Activated naive CD4-positive, alpha-beta T cell treated with anti-CD3 and anti-CD28 coated beads for 36 hours (primary cell): Measurements from ENCODE around the gene DMAC2L. TPM values are rescaled to one million over a fixed set of nuclear protein-coding genes. Genes with fewer than 3 reads are reported as not detected.

Experiments
- CTCF ChIA-PET: fragments of 350-600 bp; sonication (Branson Sonifier 250); formaldehyde crosslinking; loops from one replicate; lab custom pipeline; 2021; ENCODE audit warnings: antibody characterized with exemption; lab: Charles Lee
- DNase-seq: peaks from one replicate; pipeline ENCODE4 v3.0.0-alpha.2; 2020
- H3K27ac Mint-ChIP-seq: one replicate; pipeline ENCODE4 v1.8.0; 2021; ENCODE audit warnings: mild to moderate bottlenecking, mixed read lengths
- H3K27me3 Mint-ChIP-seq: one replicate; pipeline ENCODE4 v1.8.0; 2021; ENCODE audit warnings: low read depth, mixed read lengths
- H3K36me3 Mint-ChIP-seq: one replicate; pipeline ENCODE4 v1.8.0; 2021; ENCODE audit warnings: low read depth, mixed read lengths
- H3K4me1 Mint-ChIP-seq: one replicate; pipeline ENCODE4 v1.8.0; 2021; ENCODE audit warnings: low read depth, mixed read lengths
- H3K4me3 Mint-ChIP-seq: one replicate; pipeline ENCODE4 v1.8.0; 2021; ENCODE audit warnings: mild to moderate bottlenecking, moderate library complexity, mixed read lengths
- H3K9me3 Mint-ChIP-seq: one replicate; pipeline ENCODE4 v1.8.0; 2021; ENCODE audit warnings: mixed read lengths
- intact Hi-C: fragments of 100-400 bp; cut with micrococcal nuclease; formaldehyde crosslinking; loops from one replicate; pipeline ENCODE4 v1.15.1; 2023
- total RNA-seq, 2 experiments: library from RNA; stranded (reverse); gene quantifications; one replicate each; pipeline ENCODE4 v1.2.3, GENCODE V29; 2021

The DMAC2L gene
- total RNA-seq = 10 to 100 TPM; 11.7 to 13.7 TPM

GRCh38 chr14:50311972-50312733 lies at the start of gene DMAC2L, which contains the start of gene L2HGDH:
Gene DMAC2L, plus strand, starts transcription at chr14:50312324. Its CDS starts 9,164 bp downstream, at chr14:50321488.
Gene L2HGDH, minus strand, starts transcription at chr14:50312229. Its CDS starts 79 bp downstream, at chr14:50312150.
- H3K4me1 Mint-ChIP-seq = peaks cover 41% of the 10 kb centered on the region
- peaks cover 18% of the 10 kb centered on the region for H3K36me3 Mint-ChIP-seq
- DNase-seq = peak; percentile 89
- no peaks in the 10 kb centered on the region for H3K27me3 Mint-ChIP-seq
- CTCF ChIA-PET = interaction anchor here (0.6 to 2.7 kb wide), 9 partner anchors 9 to 490 kb away, joined by 3 to 22 read pairs (median 3); partner anchors contain the start of gene MAP4K5
- peak within 1 kb of the TSS; percentile 95 for H3K27ac Mint-ChIP-seq
- intact Hi-C loops = loop anchor here (1.0 to 10.0 kb wide), 17 partner anchors 9 to 933 kb away; partner anchors contain the start of genes KLHDC1, KLHDC2, LRR1 and MGAT2
- H3K4me3 Mint-ChIP-seq = peak within 1 kb of the TSS; percentile 94
- H3K9me3 Mint-ChIP-seq = peaks cover 5% of the 10 kb centered on the region

GRCh38 chr14:50262865-50263264 lies 49.3 kb upstream of the DMAC2L start:
- H3K4me1 Mint-ChIP-seq = no peaks in the 10 kb centered on the region
- intact Hi-C loops = no loop called here
- no peak for DNase-seq
- peaks cover 8% of the 10 kb centered on the region for H3K36me3 Mint-ChIP-seq
- CTCF ChIA-PET = interaction anchor here (0.7 kb wide), 1 partner anchor 47 kb away, joined by 3 read pairs; no protein-coding TSS in a partner anchor
- H3K27ac Mint-ChIP-seq = no peak overlapping the region
- no peaks in the 10 kb centered on the region for H3K9me3 Mint-ChIP-seq
- no peaks in the 10 kb centered on the region for H3K27me3 Mint-ChIP-seq
- H3K4me3 Mint-ChIP-seq = no peak overlapping the region

DNA sequence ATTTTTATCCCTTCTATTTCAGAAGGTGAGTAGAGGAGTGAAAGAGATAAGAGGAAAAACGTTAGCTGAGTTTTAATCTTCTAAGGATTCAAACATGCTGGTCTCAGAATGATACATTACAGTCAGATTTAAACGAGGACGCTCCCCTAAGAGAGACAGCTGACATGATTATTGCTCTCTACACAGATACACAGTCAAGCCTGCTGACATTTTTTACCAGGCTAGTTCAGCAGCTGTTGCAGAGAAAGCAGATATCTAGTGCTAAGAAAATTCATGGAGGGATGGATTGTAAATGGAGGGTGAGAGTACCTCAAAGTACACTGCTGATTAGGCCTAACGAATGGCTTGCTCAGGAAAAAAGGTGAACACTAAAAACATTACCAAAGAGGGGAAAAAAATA lies 48.8 kb upstream of the DMAC2L start:
- peaks cover 9% of the 10 kb centered on the region for H3K36me3 Mint-ChIP-seq
- no peak for DNase-seq
- no peaks in the 10 kb centered on the region for H3K9me3 Mint-ChIP-seq
- no peak overlapping the region for H3K27ac Mint-ChIP-seq
- CTCF ChIA-PET = no interaction called here
- H3K4me3 Mint-ChIP-seq = no peak overlapping the region
- H3K4me1 Mint-ChIP-seq = no peaks in the 10 kb centered on the region
- intact Hi-C loops = no loop called here
- H3K27me3 Mint-ChIP-seq = no peaks in the 10 kb centered on the region

DNA sequence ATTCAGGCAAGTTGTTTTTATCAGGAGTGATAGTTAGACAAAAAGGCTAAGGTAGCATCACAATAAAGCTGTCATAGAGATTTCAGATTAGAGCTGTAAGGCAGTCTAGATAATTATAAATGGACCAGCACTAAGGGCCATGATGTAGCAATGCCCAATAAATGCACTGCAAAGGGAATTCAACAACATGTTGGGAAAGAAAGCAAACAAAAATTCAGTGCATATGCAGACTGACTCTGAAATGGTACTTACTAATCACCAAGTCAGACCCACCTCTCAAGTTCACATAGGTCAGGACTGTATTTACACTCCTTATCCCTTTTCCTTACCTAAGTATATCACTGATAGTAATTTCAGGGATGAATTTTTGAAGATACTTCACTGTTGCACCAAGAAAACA lies 47.1 kb upstream of the DMAC2L start:
- Mint-ChIP-seq H3K4me3 (no peak overlapping the region), H3K27me3 (no peaks in the 10 kb centered on the region), H3K4me1 (no peaks in the 10 kb centered on the region), H3K27ac (no peak overlapping the region), H3K36me3 (peaks cover 15% of the 10 kb centered on the region), H3K9me3 (no peaks in the 10 kb centered on the region)
- DNase-seq = no peak
- CTCF ChIA-PET = no interaction called here
- intact Hi-C loops = no loop called here

- peaks cover 9% of the 10 kb centered on the region for H3K36me3 Mint-ChIP-seq
- no peaks in the 10 kb centered on the region for H3K9me3 Mint-ChIP-seq
- no peak for DNase-seq
- H3K4me3 Mint-ChIP-seq = no peak overlapping the region
- H3K4me1 Mint-ChIP-seq = no peaks in the 10 kb centered on the region
- CTCF ChIA-PET = interaction anchor here (0.8 kb wide), 1 partner anchor 78 kb away, joined by 3 read pairs; no protein-coding TSS in a partner anchor
- intact Hi-C loops = no loop called here
- no peaks in the 10 kb centered on the region for H3K27me3 Mint-ChIP-seq
- H3K27ac Mint-ChIP-seq = no peak overlapping the region
These were observed 41.2 kb upstream of the DMAC2L start for GRCh38 chr14:50270932-50271331.

DNA sequence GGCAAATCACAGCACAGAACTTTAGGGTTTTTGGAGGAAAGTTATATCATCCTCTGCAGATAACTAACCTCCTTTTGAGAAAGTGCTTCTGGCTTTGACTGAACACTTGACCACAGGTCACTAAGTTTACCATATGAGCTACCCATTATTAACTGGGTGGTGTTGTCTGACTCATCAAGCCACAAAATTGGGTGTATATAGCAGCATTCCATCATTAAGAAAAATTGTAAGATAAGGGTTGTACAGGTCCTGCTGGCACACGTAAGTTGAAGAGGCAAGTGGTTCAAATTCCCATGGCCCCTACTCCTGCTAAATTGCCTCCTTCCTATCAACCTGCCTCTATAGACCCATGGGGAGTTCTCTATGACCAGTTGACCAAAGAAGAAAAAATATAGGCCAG lies 39.6 kb upstream of the DMAC2L start:
- H3K27me3 Mint-ChIP-seq = no peaks in the 10 kb centered on the region
- peaks cover 11% of the 10 kb centered on the region for H3K36me3 Mint-ChIP-seq
- H3K4me3 Mint-ChIP-seq = no peak overlapping the region
- intact Hi-C loops = no loop called here
- CTCF ChIA-PET = no interaction called here
- H3K27ac Mint-ChIP-seq = no peak overlapping the region
- DNase-seq = no peak
- H3K4me1 Mint-ChIP-seq = no peaks in the 10 kb centered on the region
- H3K9me3 Mint-ChIP-seq = no peaks in the 10 kb centered on the region

GRCh38 chr14:50285861-50286260 lies 26.3 kb upstream of the DMAC2L start:
- intact Hi-C loops = no loop called here
- no peak overlapping the region for H3K27ac Mint-ChIP-seq
- no peaks in the 10 kb centered on the region for H3K27me3 Mint-ChIP-seq
- H3K36me3 Mint-ChIP-seq = peaks cover 8% of the 10 kb centered on the region
- no peak for DNase-seq
- H3K4me3 Mint-ChIP-seq = no peak overlapping the region
- CTCF ChIA-PET = no interaction called here
- no peaks in the 10 kb centered on the region for H3K9me3 Mint-ChIP-seq
- no peaks in the 10 kb centered on the region for H3K4me1 Mint-ChIP-seq

DNA sequence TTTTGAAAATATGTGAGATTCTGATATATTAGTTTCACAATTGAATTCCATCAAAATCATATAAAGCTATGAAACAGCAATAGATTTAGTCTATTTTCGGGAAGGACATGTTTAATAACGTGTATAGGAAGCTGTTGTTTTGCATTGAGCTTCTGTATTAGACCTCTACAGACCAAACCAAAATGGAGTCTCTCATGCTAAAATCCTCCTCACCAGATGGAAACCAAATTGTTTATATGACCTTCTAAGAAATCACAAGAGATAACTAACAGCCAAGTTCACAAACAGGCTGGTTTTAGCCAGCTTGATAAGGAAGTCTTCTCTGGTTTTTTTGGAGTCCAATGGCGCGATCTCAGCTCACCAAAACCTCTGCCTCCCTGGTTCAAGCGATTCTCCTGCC lies 24.0 kb upstream of the DMAC2L start:
- CTCF ChIA-PET = interaction anchor here (0.7 to 1.0 kb wide), 2 partner anchors 281 to 321 kb away, joined by 3 to 4 read pairs; no protein-coding TSS in a partner anchor
- no peaks in the 10 kb centered on the region for H3K9me3 Mint-ChIP-seq
- no peak overlapping the region for H3K4me3 Mint-ChIP-seq
- H3K36me3 Mint-ChIP-seq = peaks cover 9% of the 10 kb centered on the region
- H3K4me1 Mint-ChIP-seq = no peaks in the 10 kb centered on the region
- intact Hi-C loops = no loop called here
- no peaks in the 10 kb centered on the region for H3K27me3 Mint-ChIP-seq
- no peak for DNase-seq
- no peak overlapping the region for H3K27ac Mint-ChIP-seq

- Mint-ChIP-seq H3K4me1 (no peaks in the 10 kb centered on the region), H3K36me3 (peaks cover 16% of the 10 kb centered on the region), H3K4me3 (no peak overlapping the region), H3K27ac (no peak overlapping the region), H3K9me3 (no peaks in the 10 kb centered on the region), H3K27me3 (no peaks in the 10 kb centered on the region)
- intact Hi-C loops = no loop called here
- DNase-seq = no peak
- CTCF ChIA-PET = interaction anchor here (0.7 kb wide), 1 partner anchor 474 kb away, joined by 4 read pairs; no protein-coding TSS in a partner anchor
These were observed 21.8 kb upstream of the DMAC2L start for GRCh38 chr14:50290306-50290705.

DNA sequence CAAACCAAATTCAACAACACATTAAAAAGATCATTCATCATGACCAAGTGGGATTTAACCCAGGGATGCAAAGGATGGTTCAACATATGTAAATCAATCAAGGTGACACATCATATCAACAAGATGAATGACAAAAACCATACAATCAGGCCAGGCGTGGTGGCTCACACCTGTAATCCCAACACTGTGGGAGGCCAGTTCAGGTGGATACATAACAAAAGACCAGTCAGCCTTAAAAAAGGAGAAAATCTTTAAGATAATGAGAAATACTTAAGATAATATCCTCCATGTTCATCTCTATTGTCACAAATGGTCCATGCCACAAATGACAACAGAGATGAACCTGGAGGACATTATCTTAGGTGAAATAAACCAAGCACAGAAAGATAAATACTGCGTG lies 12.5 kb upstream of the DMAC2L start:
- no peaks in the 10 kb centered on the region for H3K9me3 Mint-ChIP-seq
- H3K27ac Mint-ChIP-seq = no peak overlapping the region
- intact Hi-C loops = no loop called here
- no peaks in the 10 kb centered on the region for H3K27me3 Mint-ChIP-seq
- no peak overlapping the region for H3K4me3 Mint-ChIP-seq
- CTCF ChIA-PET = no interaction called here
- H3K4me1 Mint-ChIP-seq = peaks cover 1% of the 10 kb centered on the region
- no peak for DNase-seq
- H3K36me3 Mint-ChIP-seq = peaks cover 15% of the 10 kb centered on the region

DNA sequence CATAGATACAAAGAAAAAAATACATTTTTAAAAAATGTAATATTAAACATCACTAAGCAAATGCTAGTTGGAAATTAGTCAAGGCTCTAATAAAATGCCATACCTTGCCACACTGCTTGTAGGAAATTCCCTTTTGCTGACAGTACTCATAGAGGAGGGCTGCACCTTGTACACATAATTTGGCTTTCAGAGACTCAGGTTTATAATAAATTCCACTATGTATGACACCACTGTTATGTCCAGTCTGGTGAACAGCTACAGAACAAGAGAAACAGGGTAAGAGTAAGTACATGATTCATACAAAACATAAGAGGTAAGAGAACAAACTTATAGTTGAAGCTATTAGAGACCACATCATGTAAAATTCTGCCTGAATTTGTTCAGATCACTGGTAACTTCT lies 10.2 kb upstream of the DMAC2L start:
- no peak for DNase-seq
- H3K36me3 Mint-ChIP-seq = peaks cover 17% of the 10 kb centered on the region
- no peak overlapping the region for H3K4me3 Mint-ChIP-seq
- intact Hi-C loops = no loop called here
- CTCF ChIA-PET = no interaction called here
- no peak overlapping the region for H3K27ac Mint-ChIP-seq
- H3K4me1 Mint-ChIP-seq = peaks cover 3% of the 10 kb centered on the region
- H3K27me3 Mint-ChIP-seq = no peaks in the 10 kb centered on the region
- H3K9me3 Mint-ChIP-seq = no peaks in the 10 kb centered on the region

DNA sequence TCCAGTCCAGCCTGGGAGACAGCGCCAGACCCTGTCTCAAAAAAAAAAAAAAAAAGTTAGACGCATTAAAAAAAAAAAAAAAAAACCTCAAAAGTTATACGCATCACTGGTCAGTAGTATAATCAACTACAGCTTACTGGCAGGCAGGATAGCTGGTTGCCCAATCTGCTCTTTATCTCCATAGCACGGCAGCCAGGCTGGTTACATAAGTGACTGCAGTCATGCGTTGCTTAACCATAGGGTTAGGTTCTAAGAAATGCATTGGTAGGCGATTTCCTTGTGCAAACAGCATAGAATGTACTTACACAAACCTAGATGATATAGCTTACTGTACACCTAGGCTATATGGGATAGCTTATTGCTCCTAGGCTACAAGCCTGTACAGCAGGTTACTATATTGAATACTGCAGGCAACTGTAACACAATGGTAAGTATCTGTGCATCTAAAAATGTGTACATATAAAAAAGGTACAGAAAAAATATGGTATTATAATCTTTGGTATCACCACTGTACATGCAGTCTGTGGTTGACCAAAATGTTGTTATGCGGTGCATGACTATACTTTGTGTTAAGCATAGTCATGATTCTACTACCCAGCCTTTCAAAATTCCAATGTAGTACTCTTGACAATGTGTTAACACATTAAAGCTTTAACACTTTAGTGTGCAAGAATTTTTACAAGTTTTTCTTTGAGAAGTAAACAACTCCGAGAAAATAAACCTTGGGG lies 8.2 kb upstream of the DMAC2L start:
- Mint-ChIP-seq H3K9me3 (no peaks in the 10 kb centered on the region), H3K4me3 (no peak overlapping the region), H3K4me1 (peaks cover 3% of the 10 kb centered on the region), H3K27ac (no peak overlapping the region), H3K27me3 (no peaks in the 10 kb centered on the region), H3K36me3 (peaks cover 12% of the 10 kb centered on the region)
- intact Hi-C loops = no loop called here
- DNase-seq = no peak
- CTCF ChIA-PET = no interaction called here
